Mesenteric fat pad (tissue), 1 donor: Measurements from ENCODE around the gene GGCT. TPM values are rescaled to one million over a fixed set of nuclear protein-coding genes. Genes with fewer than 3 reads are reported as not detected.

Source experiments
- DNase-seq: peaks from one replicate; pipeline ENCODE4 v3.0.0-alpha.2; 2020; ENCODE audit warnings: low spot score
- total RNA-seq: library from RNA; stranded (reverse); fragmentation: NEBNext Ultra II Directional; extraction: Animal tissue kit (Norgen Biotek cat#: 25700); gene quantifications from one replicate; pipeline ENCODE4 v1.2.1, GENCODE V29; 2021
- donor health status: DM: yes; HTN: yes; CAD: no.

The GGCT gene
- total RNA-seq, 1 donor from 2014 or later: 165 TPM

DNA sequence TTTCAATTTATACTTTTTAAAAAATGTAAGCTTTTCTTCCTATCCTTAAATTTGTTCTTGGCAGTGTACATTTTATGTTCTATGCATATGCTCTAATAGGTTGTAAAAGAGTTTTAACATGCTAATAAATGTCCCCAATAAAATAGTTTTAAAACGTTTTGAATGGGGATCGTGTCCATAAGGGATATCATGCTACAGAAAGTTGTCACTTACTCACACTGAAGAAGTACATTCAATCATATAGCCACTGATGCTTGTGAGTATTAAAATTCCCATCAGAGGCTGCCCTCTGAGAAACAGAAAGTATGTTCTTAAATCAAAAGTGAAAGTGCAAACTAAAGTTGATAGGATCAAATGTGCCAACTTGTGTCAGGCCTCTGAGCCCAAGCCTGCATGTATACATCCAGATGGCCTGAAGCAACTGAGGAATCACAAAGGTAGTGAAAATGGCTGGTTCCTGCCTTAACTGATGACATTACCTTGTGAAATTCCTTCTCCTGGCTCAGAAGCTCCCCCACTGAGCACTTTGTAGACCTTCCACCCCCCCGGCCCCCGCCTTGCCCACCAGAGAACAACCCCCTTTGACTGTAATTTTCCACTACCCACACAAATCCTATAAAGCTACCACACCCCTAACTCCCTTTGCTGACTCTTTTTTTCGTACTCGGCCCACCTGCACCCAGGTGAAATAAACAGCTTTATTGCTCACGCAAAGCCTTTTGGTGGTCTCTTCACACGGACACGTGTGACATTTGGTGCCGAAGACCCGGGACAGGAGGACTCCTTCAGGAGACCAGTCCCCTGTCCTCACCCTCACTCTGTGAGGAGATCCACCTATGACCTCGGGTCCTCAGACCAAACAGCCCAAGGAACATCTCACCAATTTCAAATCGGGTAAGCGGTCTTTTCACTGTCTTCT, 25.2 kb downstream of the GGCT start:
- DNase-seq: no peak

DNA sequence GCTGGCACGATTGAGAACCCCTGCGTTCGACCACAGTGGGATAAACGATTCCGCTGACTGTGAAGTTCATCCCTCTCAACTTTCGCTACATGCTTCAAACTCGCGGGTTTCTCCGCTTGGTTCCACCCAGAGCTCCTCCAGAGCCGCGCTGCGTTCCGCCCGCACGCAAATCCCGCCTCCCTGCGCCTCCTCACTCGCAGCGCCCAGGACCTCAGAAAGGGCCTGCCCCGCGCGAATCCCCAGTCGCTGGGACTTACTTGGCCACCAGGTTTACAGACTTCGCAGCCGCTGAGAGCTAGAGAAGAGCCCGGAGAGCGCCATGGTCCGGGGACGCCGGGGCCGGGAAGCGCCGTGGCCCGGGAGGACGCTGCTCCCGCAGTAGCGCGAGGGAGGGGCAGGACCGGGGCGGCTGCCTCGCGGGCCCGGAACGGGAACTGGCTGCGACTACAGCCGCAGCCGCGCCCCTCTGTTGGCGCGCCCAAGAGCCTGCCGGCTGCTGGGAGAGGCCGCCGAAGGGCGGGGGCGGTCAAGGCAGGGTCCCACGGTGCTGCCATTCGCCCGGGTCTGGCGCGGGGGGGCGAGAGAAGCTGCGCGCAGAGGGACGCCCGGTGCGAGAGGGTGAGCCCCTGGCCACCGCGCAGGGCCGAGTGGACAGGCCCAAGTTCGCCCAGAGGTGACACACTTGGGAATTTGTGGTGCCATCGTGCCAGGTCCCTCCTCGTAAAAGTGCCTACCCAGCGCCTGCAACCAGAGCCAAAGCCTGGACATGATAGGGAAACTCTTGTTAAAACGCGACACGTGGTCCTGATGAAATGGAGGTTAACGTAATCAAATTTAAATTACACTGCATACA, 26.1 kb downstream of the GGCT start, which contains the start of gene NOD1:
TSS of gene NOD1 (minus strand) at position 436 of the 853 bp plus-strand sequence. CDS start 21,863 bp downstream, outside the sequence.
- DNase-seq: peak; percentile 94

DNA sequence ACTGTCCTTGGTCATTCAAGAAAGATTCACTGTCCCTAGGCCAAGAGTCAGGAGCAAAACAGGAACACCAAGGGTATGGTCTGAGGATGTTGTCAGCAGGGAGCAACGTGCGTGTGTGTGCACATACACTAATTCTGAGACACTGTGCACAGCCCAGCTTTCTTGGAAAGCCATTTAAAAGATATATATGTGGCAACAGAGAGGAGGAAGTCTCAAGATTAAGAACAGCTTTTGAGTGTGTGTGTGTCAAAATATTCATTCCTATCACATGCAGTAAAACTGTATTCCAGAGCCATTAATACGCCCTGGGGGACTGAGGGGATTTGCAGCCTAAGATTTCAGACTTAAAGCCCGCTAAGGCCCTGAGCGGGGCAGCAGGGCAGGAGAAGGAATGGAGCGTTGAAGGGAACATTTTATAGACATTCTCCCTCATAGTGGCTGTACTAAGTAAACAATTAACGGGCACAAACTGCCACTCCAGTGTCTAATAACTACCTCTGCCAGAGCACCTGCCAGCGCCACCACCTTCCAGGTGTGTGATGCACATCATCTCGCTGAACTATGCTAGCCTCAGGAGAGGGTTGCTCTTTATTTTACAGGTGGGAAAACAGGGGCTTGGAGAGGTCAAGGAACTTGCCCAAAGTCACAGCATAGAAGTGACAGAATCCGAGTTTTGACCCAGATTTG, 28.0 kb downstream of the GGCT start:
- no peak for DNase-seq

DNA sequence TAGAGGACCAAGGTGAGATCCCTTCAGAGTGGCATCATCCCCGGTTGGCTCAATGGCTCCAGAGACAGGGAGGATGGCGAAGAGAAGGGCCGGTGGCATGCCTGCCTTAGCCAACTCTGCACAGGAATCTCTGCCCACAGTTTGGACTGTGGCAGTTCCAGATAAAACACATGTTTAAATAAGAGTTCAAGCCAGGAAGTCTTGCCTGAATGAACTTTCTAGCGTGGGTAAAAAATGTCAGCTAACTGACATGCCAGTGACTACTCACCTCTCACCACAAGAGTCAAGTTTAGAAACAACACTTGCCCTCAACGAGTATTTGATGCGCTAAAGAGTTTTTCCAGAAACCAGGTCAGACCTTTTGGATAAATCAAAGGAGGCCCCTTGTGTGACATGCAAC, 29.0 kb downstream of the GGCT start:
- no peak for DNase-seq

DNA sequence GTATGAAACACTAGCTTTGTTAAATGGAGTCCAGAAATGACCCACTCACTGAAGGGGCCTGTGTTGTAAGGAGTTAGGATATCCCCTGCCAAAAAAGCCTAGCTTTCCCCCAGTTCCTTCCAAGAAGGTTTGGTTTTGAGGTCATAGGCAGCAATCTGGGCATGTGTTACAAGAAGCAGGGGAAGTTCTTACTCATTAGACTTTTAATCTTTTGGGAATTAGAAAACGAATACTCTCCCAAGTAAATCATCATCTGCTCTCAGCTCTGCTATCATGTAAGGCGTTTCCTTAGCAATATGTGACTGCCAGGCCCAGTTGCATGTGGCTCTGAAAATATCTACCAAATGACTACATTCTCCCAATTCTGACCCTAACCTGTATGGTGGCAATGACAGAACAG, 29.7 kb downstream of the GGCT start:
- DNase-seq: no peak

DNA sequence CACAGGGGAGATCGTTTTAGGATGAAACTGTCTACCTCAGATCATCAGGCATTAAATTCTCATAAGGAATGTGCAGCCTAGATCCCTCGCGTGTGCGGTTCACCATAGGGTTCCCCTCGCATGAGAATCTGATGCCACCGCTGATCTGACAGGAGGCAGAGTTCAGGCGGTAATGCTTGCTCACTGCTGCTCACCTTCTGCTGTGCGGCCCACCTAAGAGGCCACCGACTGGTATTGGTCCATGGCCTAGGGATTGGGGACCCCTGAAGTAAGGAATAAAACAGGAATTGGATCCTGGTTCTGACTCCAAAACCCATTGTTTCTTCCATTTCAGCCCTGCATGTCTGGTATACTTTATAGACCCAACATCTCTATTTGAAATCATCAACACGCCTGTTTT, 30.1 kb downstream of the GGCT start:
- no peak for DNase-seq

DNA sequence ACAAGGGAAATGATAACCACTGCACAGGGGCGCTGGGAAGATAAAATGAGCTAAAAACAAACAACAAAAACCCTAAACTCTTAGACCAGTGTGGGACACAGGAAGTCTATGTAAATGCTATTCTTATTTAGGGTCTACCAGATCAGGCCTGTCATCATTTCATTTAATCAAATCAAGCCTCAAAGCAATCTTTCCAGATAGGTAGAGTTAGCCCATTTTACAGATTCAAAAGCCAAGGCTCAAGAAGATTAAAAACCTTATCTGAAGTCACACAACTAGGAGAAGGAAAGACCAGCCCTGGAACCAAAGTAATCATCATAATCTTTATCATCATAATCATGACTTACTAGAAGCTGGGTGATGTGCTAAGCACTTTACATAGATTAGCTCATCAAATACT, 30.7 kb downstream of the GGCT start:
- no peak for DNase-seq

DNA sequence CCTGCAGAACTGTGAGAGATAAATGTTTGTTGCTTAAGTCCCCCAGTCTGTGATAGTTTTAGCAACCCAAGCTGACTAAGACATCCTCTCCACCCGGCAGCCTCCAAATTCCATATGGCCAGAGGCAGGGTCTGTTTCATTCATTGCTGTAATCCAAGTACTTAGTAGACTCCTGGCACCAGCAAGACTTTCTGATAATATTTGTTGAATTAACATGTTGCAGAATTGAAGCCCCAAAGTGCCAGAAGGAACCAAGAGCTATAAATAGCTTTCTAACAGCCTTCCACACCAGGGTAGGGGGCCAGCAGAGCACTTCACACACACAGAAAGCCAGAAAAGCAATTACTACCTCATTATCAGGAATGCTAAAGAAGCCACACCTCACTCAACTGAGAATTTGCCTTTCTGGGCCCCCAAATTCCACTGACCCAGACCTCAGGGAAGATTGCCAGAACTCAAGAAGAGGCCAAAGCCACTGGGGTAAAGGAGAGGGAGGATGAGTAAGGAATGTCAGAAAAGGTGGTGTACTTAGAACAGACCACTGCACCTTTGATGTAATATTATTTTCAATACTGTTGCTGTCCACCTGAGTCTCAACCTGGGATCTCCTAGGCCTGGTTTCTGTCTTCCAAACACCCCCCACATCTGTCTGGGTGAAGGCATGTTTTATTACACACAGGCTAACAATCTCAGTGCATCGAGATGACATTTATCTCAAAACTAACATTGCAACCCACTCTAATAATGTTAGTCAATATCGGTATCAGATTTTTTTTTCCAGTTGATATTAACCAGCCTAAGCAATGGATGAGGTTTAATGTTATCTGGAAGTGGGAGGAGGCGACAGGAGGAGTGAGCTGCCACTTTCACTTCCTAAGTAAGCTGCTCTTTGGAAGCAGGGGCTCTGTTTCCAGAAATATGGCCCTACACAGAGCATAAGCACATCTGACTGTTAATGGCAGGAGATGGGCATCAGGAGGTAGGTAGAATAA, 31.5 kb downstream of the GGCT start:
- DNase-seq: no peak

DNA sequence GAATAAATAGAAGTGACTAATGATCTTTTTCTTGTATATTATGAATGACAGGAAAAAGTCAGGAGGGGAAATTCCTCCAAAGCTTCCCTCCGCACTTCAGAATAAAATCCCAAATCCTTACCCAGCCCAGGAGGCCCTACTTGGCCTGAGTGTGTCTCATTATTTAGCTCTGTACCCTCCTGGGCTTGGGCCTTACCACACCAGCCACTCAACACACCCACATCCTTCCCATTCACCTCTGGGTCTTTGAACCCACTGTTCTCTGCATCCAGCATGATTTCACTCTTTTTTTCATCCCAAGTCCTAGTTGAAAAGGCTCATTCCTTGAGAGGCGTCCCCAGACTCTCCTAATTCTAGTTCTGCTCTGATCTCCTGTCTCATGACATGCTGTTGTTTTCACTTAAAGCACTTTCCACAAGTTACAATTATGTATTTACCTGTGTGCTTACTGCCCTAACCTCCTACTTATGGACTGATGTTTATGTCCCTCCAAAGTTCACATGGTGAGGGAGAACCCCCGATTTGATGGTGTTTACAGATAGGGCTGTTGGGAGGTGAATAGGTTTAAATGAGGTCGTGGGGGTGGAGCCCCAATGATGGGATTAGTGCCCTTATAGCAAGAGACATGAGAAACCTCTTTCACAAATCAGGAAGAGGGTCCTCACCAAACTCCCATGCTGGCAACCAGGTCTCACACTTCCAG, 32.4 kb downstream of the GGCT start:
- DNase-seq: no peak

DNA sequence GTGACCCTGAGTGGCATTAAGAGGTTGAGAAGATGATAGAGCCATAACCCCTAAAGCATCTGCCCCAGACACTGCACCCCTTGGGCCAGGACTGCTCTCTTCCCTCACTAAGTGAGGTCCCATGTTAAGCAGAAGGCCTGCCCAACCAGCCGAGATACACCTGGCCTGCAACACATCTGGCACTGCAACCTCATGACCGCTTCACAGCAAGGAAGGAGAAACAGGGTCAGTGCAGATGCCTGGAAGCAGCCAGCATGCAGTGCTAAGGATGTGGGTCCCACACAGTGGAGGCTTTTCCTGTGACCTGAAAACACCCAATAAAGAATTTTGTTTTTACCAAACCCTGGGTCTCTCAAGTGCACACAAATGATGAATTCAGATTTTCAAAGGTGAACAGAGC, 33.4 kb downstream of the GGCT start:
- DNase-seq: no peak

DNA sequence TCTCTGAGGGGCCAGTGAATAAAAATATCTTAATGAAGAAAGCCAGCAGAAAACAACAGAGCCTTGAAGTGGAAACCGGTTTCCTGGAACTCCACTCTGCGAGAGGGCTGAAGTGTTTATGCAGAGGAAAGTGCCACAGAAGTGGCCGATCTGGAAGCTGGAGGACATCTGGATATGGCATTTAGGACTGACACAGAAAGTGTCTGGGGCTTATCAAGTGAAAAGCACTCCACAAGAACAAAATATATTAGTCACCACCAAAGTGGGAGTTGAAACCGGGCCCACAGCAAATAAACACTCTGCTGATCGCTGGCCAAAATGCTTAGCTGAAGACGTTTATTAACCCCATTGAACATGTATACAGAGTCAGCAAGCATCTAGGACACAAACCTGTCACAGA, 33.9 kb downstream of the GGCT start:
- DNase-seq: no peak

DNA sequence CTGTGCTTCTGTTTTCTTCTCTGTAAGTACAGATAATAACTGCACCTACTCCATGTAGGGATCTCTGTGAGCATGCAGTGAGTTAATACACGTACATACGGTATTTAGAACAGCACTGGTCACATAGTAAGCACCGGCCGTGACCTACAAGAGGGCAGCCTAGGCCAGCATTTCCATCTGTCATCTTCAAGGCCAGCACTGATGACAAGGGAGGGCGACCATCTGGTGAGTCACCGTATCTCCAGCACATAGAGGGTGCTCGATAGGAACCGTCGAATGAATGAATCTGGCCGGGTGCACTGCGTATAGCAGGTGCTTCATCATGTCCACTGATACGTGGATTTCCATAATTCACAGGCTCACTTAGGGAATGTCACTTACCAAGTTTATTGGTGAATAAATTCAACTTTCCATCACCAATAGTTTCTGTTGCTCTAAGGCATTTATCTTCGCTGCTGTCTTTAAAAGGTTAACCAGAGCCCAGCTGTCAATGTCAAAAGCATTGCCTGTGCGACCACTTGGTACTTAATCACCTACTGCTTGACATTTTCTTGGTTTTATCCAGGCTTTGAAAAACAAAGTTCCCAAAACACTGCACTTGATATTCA, 34.4 kb downstream of the GGCT start:
- no peak for DNase-seq

DNA sequence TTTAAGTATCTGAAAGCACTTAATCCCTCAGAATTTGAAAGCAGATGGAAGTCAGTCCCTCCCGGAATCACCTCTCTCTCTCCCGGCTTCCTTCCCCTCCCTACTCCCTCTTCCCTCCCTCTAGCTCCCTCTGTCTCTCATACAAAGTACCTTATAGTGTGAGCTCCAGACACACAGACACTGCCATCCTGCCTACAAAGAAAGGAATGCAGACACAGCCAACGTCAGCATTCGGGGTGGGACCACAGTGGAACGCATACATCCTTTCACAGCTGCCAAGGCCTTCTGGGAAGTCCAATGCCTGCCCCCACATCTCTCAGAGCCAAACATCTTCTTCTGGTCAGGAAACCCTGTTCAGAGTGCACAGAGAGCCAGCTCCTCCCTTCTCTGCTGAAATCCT, 35.3 kb downstream of the GGCT start:
- DNase-seq: no peak

DNA sequence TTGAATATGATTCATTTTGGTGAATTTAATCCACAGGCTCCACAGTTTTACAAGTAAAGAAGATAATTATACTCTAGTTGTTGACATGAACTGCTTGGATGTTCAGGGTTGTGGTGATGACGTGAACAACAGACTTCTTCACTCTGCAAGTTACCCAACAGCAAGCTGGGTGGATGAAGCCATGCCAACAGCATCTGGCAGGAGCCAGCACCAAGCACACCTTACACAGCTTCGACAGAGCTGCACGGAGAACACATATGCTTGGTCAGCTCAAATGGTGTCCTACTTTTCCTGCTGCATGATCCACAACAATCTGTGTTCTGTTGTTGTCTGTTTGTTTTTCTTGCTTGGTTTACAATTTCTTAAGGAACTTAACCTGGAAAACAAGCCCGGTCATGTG, 35.8 kb downstream of the GGCT start:
- DNase-seq: no peak

DNA sequence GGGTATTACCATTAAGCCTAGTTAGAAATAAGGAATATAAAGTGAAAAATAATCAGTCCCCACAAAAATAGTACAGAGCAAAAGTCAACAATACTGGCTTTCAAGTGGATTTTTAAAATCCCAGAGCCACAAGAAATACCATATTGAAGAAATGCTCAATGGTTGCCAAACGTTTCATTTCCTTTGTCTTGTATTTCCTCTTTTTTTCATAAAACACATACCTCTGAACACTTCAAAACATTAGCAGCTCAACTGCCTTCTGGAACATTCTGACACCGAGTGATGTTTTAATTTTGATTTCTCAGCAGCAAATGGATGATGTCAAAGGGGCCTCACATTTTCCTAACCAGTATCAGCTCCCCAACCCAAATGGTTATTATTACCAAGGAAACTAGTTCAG, 36.6 kb downstream of the GGCT start:
- no peak for DNase-seq

DNA sequence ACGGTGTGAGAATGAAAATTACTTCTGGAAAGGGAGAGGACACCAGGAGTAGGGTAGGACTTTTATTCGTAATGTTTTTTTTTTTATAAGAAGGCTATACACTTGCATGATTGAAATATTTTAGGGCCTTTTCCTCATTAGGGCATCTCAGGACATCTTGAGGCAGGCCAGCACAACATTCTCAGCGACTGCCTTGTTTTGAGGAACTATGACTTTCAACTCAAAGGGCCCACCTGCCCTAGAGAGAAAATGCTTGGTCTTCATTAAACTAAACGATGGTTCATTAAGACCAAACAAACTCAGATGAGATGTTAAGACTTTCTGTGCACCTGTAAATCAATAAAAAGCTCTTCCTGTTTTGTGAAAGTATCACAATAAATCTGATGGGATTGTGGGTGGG, 37.4 kb downstream of the GGCT start:
- DNase-seq: no peak

DNA sequence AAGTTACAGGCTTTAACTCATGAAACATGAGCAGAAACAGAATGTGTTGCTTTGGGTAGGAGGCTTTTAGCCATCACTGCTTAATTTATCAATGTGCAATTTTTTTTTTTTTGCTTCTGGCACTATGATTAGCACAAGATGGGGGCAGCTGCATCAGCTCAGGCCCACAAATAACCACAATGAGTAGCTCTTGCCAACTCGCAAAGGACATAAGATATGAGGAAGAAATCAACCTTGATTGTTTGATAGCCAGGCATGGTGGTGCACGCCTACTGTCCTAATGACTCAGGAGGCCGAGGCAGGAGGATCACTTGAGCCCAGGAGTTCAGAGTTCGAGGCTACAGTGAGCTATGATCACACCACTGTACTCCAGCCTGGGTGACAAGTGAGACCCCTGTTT, 38.4 kb downstream of the GGCT start:
- no peak for DNase-seq

DNA sequence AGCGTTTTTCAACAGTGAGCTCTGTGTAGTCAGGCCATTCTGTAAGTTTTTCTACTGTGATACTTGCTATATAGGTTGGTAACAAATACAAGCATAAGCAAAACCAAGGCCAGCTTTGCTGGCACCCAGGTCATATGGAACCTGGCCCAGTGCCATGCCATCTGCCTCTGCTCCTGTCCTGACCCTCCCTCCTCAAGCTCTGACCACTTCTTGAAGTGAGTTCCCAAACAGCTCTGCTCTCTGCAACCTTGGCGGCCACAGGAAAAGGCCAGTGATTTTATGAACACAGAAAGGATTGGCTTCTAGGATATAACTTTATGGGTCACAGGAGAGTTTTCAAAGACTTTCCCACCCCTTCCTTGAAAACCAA, 38.8 kb downstream of the GGCT start:
- DNase-seq: no peak

DNA sequence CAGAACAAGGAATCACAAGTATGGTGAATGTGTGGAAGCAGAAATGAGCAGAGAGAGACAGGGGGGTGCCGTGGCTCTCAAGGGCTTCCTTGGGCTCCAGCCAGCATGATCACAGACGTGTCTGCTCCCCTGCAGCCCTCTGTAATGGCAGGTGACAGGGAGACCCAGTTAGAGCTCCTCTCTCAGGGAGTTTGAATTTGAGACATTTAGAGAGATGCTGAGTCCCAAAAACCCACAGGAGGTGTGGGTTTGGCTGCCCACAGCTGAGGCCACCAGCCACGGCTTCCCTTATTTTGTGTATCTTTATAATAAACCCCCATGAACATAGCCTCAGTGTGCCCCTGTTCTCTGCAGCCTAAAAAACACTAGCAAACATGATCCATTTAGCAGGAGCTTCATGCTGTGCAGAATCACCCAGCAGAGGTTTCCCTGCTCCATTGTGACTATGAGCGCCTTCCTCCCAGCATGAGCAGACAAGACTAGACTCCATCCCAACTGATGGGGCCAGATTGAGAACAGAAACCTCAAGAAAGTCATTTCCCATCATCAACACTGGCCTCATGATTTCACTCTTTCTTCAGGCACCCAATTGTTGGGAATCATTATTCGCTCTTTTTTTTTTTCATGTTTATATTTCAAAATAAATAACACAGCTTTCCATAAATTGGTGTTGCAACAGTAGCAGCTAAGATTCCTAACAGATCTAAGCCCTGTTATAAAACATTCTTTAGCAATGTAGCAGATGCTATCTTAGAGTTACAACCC, 39.4 kb downstream of the GGCT start:
- no peak for DNase-seq
